ENCODE results near the gene PPP1R3D.
A peak's percentile ranks its signal among the peaks of the same experiment; 100 is the strongest.

The PPP1R3D gene

DNA sequence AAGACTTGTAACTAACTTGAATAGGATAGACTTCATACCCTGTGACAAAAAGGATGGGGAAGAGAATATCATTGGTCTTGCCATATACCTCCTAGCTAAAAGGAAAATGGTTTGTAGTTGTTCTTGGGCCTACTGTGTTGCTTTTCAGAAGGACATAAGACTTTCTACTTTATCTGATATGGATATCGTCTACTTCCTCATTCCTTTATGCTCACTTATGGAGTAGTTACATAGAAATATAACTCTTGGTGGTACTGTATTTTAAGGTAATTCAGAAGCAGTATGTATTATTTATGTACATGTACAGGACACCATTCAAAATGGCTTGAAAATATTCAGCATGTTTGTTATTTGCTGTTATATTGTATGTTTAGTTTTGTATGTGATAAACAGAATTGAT lies 8.1 kb upstream of the PPP1R3D start:
- no peak for DNase-seq

- DNase-seq, result no peak
These were observed 7.3 kb upstream of the PPP1R3D start for GRCh38 chr20:59947376-59947775.

DNA sequence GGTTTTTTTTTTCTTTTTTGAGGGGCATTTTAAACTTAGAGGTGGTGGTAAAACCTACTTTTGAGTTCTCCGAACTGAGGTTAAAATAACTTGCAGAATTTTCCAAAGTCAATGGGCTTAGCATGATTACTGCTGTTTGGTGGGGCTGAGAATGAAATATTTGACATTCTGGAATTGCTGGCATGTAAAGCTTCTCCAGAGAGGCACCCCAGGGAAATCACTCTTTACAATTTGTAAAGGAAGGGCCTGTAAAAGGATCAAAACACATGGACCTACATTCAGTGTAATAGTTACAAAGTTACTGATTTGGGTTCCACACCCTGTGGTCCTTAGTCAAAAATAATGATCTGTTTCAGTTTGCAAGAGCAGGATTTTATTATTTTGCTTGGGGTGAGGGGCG lies 5.6 kb upstream of the PPP1R3D start:
- no peak for DNase-seq

- DNase-seq, result no peak
These were observed 5.1 kb upstream of the PPP1R3D start for GRCh38 chr20:59945175-59945574.

- DNase-seq, result no peak
These were observed 4.6 kb upstream of the PPP1R3D start for GRCh38 chr20:59944726-59945125.

GRCh38 chr20:59942245-59942644 lies 2.1 kb upstream of the PPP1R3D start:
- DNase-seq, result no peak

DNA sequence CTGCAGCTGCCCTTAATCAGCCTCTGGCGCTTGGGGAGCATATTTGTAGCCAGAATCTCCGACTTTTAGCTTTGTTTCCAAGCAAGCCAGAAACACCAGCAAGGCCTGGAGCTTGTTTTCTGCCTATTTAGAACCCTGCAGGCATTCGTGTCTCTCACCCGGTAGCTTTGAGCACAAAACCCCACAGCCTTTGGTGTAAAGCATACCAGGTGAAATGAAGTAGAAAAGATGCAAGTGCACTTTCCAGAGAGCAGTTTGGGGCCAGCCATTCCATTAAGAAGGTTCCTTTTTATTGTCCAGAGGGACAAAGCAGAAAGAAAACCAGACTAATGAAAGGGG lies 820 bp upstream of the PPP1R3D start:
- DNase-seq, result no peak

DNA sequence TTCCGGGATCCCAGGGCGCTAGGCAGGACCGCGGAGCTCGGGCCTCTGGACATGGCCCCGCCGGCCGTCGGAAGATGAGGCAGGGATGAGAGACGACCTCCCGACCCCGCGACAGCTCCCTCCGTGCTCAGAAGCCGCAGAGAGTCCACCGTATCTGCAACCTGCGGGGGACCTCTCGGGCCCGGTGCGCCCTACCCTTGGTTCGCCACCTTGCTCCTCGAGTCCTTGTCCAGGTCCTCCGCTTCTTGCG lies 301 bp downstream of the PPP1R3D start:
- DNase-seq, result no peak

DNA sequence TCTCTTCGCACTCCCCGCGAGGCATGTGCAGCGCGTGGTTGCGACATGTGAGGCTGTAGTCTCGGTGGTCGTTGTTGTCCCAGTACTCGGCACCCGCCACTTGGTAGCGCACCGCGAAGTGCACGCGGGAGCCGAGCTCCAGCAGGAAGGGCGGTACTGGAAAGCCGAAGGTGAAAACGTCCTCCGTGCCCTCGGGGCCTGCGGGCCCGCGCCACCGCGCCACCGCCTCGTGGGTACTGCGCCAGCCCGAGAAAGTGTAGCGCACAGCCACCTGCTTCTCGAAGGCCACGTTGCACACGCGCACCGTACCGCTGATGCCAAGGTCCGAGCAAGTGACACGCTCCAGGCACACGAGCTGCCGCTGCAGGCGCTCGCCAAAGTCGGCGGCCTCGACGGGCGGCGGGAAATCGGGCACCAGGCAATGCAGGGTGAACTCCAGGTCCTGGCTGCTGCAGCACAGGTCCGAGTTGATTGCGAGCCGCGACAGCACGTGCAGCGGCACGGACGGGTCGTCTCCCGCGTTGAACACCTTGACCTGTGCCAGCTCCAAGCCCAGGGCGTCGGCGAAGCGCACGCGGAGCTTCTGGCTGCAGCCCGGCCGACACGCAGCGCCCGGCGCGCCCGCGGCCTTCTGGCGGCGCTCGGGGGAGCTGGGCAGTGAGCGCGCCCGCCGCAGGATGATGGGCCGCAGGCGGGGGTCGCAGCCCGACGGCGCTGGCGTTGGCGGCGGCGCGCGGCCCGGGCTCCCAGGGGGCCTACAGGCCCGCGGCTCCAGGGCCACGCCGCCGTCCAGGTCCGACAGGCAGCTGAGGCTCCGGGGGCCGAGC lies 840 bp downstream of the PPP1R3D start:
- no peak for DNase-seq

GRCh38 chr20:59938696-59939051 lies 1.4 kb downstream of the PPP1R3D start:
- no peak for DNase-seq

DNA sequence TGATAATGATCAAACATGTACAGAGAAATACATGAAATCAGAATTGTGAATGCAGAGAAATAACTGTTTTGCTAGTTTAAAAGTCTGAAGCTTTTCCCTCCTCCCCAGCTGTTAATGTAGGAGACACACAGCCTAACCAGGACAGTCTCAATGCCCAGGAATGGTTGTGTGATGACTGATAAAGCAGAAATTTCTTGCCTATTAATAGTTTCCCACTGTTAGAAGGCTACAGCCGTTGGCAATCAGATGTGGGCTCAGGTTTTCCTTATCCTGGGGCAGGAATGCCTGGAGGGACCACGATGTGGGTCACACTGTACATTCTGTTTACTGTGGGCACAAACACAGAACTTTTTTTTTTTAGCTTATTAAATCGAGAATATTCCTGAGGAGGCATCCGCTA lies 1.9 kb downstream of the PPP1R3D start:
- DNase-seq, result no peak

GRCh38 chr20:59937150-59937549 lies 3.0 kb downstream of the PPP1R3D start:
- no peak for DNase-seq

GRCh38 chr20:59936409-59936808 lies 3.7 kb downstream of the PPP1R3D start:
- no peak for DNase-seq

DNA sequence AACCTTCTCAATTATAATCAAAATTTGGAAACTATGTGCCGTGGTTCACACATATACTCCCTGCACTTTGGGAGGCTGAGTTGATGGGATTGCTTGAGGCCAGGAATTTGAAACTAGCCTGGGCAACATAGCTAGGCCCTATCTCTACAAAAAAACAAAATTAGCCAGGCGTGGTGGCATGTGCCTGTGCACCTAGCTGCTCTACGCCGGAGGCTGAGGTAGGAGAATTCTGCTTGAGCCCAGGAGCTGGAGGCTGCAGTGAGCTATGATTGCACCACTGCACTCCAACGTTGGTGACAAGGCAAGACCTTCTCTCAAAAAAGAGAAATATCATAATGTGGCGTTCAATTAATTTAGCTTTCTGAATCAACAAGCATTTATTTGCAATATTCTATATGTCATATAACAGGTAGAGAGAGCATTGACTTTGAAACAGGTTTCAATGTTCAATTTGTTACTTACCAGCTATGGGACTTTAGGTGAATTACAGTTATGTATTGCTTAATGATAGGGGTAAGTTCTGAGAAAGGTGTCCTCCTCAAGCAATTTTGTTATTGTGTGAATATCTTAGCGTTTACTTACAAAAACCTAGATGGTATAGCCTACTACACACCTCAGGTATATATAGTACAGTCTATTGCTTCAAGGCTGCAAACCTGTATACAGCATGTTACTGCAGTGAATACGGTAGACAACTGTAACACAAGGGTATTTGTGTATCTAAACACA lies 4.5 kb downstream of the PPP1R3D start:
- no peak for DNase-seq

DNA sequence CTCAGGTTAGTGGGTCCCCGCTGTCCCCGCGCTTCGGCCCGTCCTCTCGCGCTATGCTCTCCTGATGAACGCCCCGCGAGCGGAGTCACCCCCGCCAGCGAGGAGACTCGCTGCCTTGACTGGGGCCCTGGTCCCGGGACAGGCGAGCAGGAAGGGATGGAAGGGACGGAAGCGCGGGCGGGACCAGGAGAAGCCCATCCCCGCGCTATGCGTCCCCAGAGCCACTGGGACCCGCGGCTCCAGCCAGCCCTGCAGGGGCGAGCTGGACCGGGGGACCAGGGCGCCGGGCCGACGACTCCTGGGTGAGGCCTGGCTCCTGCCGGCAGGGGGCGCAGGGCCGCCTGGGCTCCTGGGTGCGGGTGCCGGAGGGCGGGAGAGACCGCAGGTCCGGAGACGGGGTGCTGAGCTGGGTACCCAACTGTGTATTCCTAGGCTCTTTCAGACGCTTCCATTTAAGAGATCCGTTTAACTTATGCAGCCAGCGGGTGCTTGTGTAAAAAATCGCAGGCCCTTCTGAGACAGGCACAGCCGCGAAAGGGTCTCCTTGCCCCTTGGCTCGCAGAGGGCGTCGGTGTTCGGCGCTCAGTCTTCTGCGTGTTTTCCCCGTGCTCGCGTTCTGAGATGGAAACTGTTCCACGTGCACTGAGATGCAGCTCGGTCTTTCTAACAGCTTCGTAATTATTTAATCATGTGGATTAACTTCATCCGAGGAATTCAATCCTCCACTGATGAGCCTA lies 6.1 kb downstream of the PPP1R3D start:
- peak; percentile 81 for DNase-seq

DNA sequence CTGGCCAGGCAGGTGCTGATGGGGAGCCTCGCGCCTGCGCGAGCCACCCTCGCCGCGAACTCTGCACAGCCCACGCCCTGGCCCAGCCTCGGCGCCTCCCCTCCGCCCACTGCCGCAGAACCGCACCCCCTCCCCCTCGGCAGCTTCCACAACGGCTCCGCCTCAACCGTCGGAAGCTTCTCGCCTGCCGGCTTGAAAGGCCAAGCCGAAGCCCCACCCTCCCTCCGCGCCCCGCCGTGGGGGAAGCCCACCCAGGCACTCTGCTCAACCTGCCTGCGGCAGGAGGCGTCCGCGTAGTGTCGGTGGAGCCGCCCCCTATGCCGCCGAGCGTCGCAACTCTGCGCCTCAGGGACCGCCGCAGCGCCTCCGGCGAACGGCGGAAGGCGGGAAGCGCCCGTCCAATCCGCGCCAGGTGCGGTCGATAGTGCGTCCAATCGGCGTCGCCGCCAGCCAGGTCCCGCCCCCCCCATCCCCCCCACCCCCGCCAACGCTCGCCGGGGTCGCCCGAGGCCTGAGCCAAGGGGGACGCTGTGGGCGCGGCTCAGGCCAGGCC lies 6.7 kb downstream of the PPP1R3D start, which contains the start of gene SYCP2:
Gene SYCP2, minus strand, starts transcription at position 342 of the 553 bp plus-strand sequence. CDS start 11,224 bp downstream, outside the sequence.
- peak; percentile 71 for DNase-seq

GRCh38 chr20:59932616-59933295 lies 7.3 kb downstream of the PPP1R3D start:
- DNase-seq, result no peak

- no peak for DNase-seq
These were observed 8.4 kb downstream of the PPP1R3D start for GRCh38 chr20:59931511-59932312.

- no peak for DNase-seq
These were observed 14.2 kb downstream of the PPP1R3D start for GRCh38 chr20:59925899-59926298.

DNA sequence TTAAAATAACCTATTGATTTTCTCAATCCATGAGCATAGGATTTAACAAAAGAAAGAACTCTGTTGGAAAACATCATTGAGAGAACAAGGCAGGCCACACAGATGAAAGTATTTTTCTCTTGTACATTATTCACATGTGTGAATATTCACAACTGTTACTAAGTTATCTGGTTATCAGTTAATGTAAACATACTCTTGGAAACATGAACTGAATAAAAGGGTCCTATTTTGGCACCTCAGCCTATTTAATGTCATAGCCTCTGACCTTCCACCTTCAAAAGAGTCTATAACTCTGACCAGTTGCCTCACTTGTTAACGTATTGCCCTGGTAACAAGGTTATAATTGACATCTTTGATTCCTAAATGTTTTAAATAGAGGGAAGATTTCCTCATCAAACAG lies 14.7 kb downstream of the PPP1R3D start:
- DNase-seq, result no peak

- no peak for DNase-seq
These were observed 16.6 kb downstream of the PPP1R3D start for GRCh38 chr20:59923514-59923913.

- no peak for DNase-seq
These were observed 19.2 kb downstream of the PPP1R3D start for GRCh38 chr20:59920944-59921343.
